Neural crest cell (in vitro differentiated cells): ENCODE measurements around the gene TIMP3. TPM values are rescaled to one million over a fixed set of nuclear protein-coding genes. Genes with fewer than 3 reads are reported as not detected.

Experiments used
- DNase-seq: peaks from one replicate; pipeline ENCODE4 v3.0.0; 2021; ENCODE audit warnings: low read depth, mixed read lengths, low spot score
- H3K27ac Mint-ChIP-seq: one replicate; pipeline ENCODE4 v1.8.0; 2021; ENCODE audit warnings: mild to moderate bottlenecking, mixed read lengths; ENCODE audit not compliant: unreplicated experiment
- H3K27me3 Mint-ChIP-seq: 2 replicates; pipeline ENCODE4 v1.8.0; 2021; ENCODE audit warnings: low read depth, mild to moderate bottlenecking, mixed read lengths
- H3K36me3 Mint-ChIP-seq: 2 replicates; pipeline ENCODE4 v1.8.0; 2021; ENCODE audit warnings: low read depth, mild to moderate bottlenecking, mixed read lengths
- H3K4me1 Mint-ChIP-seq: 2 replicates; pipeline ENCODE4 v1.8.0; 2021; ENCODE audit warnings: mixed read lengths
- H3K4me3 Mint-ChIP-seq: one replicate; pipeline ENCODE4 v1.8.0; 2021; ENCODE audit warnings: mild to moderate bottlenecking, mixed read lengths
- H3K9me3 Mint-ChIP-seq: 2 replicates; pipeline ENCODE4 v1.8.0; 2021; ENCODE audit warnings: mixed read lengths
- total RNA-seq: library from RNA; stranded (reverse); gene quantifications from 2 replicates; pipeline ENCODE4 v1.2.1, GENCODE V29; 2021
- TF ChIP-seq, protein P1 (sequence below): fragments of 200-600 bp; sonication (generic); conservative IDR thresholded peaks from 2 replicates; pipeline ENCODE4 v1.5.0; 2021; ENCODE audit warnings: antibody characterized with exemption, mild to moderate bottlenecking

Gene TIMP3
- total RNA-seq, 1 donor from 2014 or later, result 21.6 TPM

DNA sequence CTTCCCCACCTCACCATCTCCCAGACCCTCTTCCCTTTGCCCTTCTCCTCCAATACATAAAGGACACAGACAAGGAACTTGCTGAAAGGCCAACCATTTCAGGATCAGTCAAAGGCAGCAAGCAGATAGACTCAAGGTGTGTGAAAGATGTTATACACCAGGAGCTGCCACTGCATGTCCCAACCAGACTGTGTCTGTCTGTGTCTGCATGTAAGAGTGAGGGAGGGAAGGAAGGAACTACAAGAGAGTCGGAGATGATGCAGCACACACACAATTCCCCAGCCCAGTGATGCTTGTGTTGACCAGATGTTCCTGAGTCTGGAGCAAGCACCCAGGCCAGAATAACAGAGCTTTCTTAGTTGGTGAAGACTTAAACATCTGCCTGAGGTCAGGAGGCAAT is 58.2 kb downstream of the TIMP3 start:
- TF ChIP-seq, protein P1, sequence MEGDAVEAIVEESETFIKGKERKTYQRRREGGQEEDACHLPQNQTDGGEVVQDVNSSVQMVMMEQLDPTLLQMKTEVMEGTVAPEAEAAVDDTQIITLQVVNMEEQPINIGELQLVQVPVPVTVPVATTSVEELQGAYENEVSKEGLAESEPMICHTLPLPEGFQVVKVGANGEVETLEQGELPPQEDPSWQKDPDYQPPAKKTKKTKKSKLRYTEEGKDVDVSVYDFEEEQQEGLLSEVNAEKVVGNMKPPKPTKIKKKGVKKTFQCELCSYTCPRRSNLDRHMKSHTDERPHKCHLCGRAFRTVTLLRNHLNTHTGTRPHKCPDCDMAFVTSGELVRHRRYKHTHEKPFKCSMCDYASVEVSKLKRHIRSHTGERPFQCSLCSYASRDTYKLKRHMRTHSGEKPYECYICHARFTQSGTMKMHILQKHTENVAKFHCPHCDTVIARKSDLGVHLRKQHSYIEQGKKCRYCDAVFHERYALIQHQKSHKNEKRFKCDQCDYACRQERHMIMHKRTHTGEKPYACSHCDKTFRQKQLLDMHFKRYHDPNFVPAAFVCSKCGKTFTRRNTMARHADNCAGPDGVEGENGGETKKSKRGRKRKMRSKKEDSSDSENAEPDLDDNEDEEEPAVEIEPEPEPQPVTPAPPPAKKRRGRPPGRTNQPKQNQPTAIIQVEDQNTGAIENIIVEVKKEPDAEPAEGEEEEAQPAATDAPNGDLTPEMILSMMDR, result no peak
- H3K27me3 Mint-ChIP-seq, result no peaks in the 10 kb centered on the region
- H3K27ac Mint-ChIP-seq, result no peak overlapping the region
- DNase-seq, result no peak
- H3K4me3 Mint-ChIP-seq, result no peak overlapping the region
- peaks cover 3% of the 10 kb centered on the region for H3K36me3 Mint-ChIP-seq
- H3K9me3 Mint-ChIP-seq, result no peaks in the 10 kb centered on the region
- H3K4me1 Mint-ChIP-seq, result peaks cover 9% of the 10 kb centered on the region

DNA sequence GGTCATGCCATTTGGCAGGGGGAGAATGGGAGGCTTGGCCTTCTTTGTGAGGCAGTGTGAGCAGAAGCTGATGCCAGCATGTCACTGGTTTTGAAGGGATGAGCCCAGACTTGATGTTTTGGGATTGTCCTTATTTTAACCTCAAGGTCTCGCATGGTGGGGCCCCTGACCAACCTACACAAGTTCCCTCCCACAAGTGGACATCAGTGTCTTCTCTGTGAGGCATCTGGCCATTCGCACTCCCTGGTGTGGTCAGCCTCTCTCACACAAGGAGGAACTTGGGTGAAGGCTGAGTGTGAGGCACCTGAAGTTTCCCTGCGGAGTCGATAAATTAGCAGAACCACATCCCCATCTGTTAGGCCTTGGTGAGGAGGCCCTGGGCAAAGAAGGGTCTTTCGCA is 59.8 kb downstream of the TIMP3 start:
- Mint-ChIP-seq H3K9me3 (no peaks in the 10 kb centered on the region), H3K36me3 (peaks cover 3% of the 10 kb centered on the region), H3K4me3 (no peak overlapping the region), H3K27ac (no peak overlapping the region), H3K27me3 (no peaks in the 10 kb centered on the region), H3K4me1 (peaks cover 9% of the 10 kb centered on the region)
- no peak for DNase-seq
- TF ChIP-seq, protein P1, result no peak

DNA sequence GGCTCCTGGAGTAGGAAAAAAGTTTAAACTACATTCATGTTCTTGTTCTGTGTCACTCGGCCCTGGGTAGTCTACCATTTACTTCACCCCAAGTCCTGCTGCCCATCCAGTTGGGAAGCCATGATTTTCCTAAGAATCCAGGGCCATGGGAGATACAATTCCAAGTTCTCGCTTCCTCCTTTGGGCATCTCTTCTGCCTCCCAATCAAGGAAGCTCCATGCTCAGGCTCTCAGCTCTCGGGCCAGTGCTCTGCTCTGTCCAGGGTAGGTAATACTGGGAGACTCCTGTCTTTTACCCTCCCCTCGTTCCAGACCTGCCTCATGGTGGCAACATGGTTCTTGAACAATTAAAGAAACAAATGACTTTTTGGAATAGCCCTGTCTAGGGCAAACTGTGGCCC is 60.6 kb downstream of the TIMP3 start:
- H3K4me1 Mint-ChIP-seq, result peaks cover 9% of the 10 kb centered on the region
- peaks cover 3% of the 10 kb centered on the region for H3K36me3 Mint-ChIP-seq
- no peak for DNase-seq

DNA sequence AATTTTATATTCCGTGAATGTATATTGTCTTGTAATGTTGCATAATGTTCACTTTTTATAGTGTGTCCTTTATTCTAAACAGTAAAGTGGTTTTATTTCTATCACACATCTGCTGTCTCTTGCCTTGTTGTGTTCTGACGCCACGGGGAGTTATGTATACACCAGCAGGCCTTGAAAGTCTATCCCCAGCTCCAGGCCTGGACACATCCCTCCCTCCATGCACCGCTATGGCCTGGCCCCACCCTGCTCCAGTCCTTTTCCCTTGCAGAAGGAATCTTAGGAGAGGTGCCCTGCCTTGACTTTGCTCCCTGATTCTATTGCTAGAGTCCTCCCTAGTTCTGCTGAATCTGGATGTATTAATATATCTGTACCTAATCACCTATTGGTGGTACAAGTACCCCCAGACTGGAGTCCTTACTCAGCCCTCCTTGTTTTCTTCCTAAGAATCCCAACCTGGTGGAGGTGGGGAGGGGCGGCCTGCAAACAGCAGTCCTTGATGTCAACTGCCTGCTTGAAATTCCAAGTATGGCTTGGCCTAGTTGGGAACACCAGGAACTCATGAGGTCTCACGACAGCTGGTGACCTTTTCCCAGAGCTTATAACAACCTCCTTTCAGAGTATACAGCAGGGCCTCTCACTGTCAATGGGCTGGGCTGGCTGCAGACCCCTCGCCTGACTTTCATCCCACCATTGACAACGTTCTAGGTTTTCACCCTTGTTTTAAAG is 61.6 kb downstream of the TIMP3 start:
- Mint-ChIP-seq H3K36me3 (peaks cover 3% of the 10 kb centered on the region), H3K4me3 (no peak overlapping the region), H3K9me3 (no peaks in the 10 kb centered on the region), H3K27me3 (no peaks in the 10 kb centered on the region), H3K4me1 (peaks cover 9% of the 10 kb centered on the region), H3K27ac (no peak overlapping the region)
- DNase-seq, result no peak
- TF ChIP-seq, protein P1, result no peak

More for the DNA sequence above, 60.6 kb downstream of the TIMP3 start:
- TF ChIP-seq, protein P1, result no peak
- Mint-ChIP-seq H3K27ac (no peak overlapping the region), H3K27me3 (no peaks in the 10 kb centered on the region), H3K4me3 (no peak overlapping the region), H3K9me3 (no peaks in the 10 kb centered on the region)

DNA sequence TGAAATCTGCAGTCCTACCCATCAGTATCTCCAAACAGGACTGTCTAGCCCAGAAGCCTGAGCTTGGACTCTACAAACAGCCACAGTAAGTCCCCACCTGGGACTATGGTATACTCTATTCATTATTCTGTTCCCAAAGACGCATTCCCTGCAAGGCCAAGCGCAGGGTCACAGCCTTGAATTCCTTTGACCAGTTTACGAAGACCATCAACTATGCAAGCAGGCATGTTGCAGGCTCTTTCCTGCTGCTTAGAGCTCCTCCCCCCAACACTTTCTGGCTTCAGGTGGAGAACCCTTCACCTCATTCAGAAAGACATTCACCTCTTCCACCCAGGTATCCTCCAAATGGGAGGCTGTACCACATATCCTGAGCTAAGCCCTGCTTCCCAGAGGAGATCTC is 62.5 kb downstream of the TIMP3 start:
- Mint-ChIP-seq H3K4me3 (no peak overlapping the region), H3K36me3 (peaks cover 3% of the 10 kb centered on the region), H3K4me1 (peaks cover 9% of the 10 kb centered on the region), H3K9me3 (no peaks in the 10 kb centered on the region), H3K27me3 (no peaks in the 10 kb centered on the region), H3K27ac (no peak overlapping the region)
- TF ChIP-seq, protein P1, result no peak
- no peak for DNase-seq
